Mesenchymal stem cell (in vitro differentiated cells and primary cell): ENCODE data around the gene SLCO2A1.

Experiments used
- DNase-seq: peaks from one replicate; pipeline ENCODE4 v3.0.0-alpha.2; 2013
- H2AFZ ChIP-seq: one replicate; pipeline ENCODE4 v1.6.1; 2013; ENCODE audit warnings: low read depth, mild to moderate bottlenecking, control low read depth, inconsistent platforms, low read length, moderate library complexity
- H2AK5ac ChIP-seq: 2 replicates; pipeline ENCODE4 v1.6.1; 2013; ENCODE audit warnings: low read length, moderate library complexity, mild to moderate bottlenecking, inconsistent platforms; ENCODE audit not compliant: severe bottlenecking
- H2BK120ac ChIP-seq: one replicate; pipeline ENCODE4 v1.6.1; 2013; ENCODE audit warnings: low read depth, mild to moderate bottlenecking, inconsistent platforms, low read length, moderate library complexity
- H2BK12ac ChIP-seq, 2 experiments: one replicate each; pipeline ENCODE4 v1.6.1; 2013; ENCODE audit warnings: inconsistent platforms in 2 of 2, low read length in 2 of 2, mild to moderate bottlenecking in 2 of 2, moderate library complexity in 2 of 2, control low read depth in 1 of 2
- H2BK15ac ChIP-seq: one replicate; pipeline ENCODE4 v1.6.1; 2013; ENCODE audit warnings: mild to moderate bottlenecking, low read depth, inconsistent platforms; ENCODE audit not compliant: poor library complexity, severe bottlenecking
- H2BK5ac ChIP-seq: 2 replicates; pipeline ENCODE4 v1.6.1; 2013; ENCODE audit warnings: low read depth, mild to moderate bottlenecking, low read length, control low read depth, inconsistent platforms; ENCODE audit not compliant: poor library complexity, severe bottlenecking
- H3K14ac ChIP-seq, 2 experiments: one replicate each; pipeline ENCODE4 v1.6.1; 2013; ENCODE audit warnings: inconsistent platforms in 2 of 2, low read length in 2 of 2, control low read depth in 1 of 2, mild to moderate bottlenecking in 1 of 2, moderate library complexity in 1 of 2
- H3K18ac ChIP-seq, 2 experiments: one replicate each; pipeline ENCODE4 v1.6.1; 2013; ENCODE audit warnings: inconsistent platforms in 2 of 2, low read length in 2 of 2, control low read depth in 1 of 2, low read depth in 1 of 2, mild to moderate bottlenecking in 1 of 2
- H3K23ac ChIP-seq, 2 experiments: one replicate each; pipeline ENCODE4 v1.6.1; 2013; ENCODE audit warnings: inconsistent platforms in 2 of 2, low read length in 2 of 2, mild to moderate bottlenecking in 2 of 2, moderate library complexity in 2 of 2, control low read depth in 1 of 2
- H3K27ac ChIP-seq: 2 replicates; pipeline ENCODE4 v1.5.1; 2013; ENCODE audit warnings: mild to moderate bottlenecking, moderate library complexity, low read length, control low read depth, inconsistent platforms; ENCODE audit not compliant: poor library complexity, severe bottlenecking
- H3K27me3 ChIP-seq, 2 experiments: 2 replicates each; pipeline versions ENCODE4 v1.6.1 to v1.7.0; 2013; ENCODE audit warnings: low read length in 2 of 2, mild to moderate bottlenecking in 2 of 2, moderate library complexity in 2 of 2, control low read depth in 1 of 2, inconsistent platforms in 1 of 2; ENCODE audit not compliant: control insufficient read depth in 1 of 2, insufficient read depth in 1 of 2
- H3K36me3 ChIP-seq, 2 experiments: 2 replicates each; pipeline versions ENCODE4 v1.6.1 to v1.7.0; 2013; ENCODE audit warnings: low read length in 2 of 2, control low read depth in 1 of 2, inconsistent platforms in 1 of 2, low read depth in 1 of 2, mild to moderate bottlenecking in 1 of 2; ENCODE audit not compliant: insufficient read depth in 2 of 2, control insufficient read depth in 1 of 2
- H3K4ac ChIP-seq, 2 experiments: one replicate each; pipeline ENCODE4 v1.6.1; 2013; ENCODE audit warnings: inconsistent platforms in 2 of 2, low read length in 2 of 2, mild to moderate bottlenecking in 2 of 2, moderate library complexity in 2 of 2, control low read depth in 1 of 2, low read depth in 1 of 2
- H3K4me1 ChIP-seq: 2 replicates; pipeline ENCODE4 v1.6.1; 2013; ENCODE audit warnings: low read depth, low read length, control low read depth; ENCODE audit not compliant: control insufficient read depth, insufficient read depth
- H3K4me2 ChIP-seq: 2 replicates; pipeline ENCODE4 v1.6.1; 2013; ENCODE audit warnings: low read length, mild to moderate bottlenecking, inconsistent platforms; ENCODE audit not compliant: poor library complexity, severe bottlenecking
- H3K4me3 ChIP-seq, 2 experiments: 2 replicates each; pipeline versions ENCODE4 v1.5.1 to v1.7.0; 2013; ENCODE audit warnings: low read length in 2 of 2, mild to moderate bottlenecking in 2 of 2, control low read depth in 1 of 2, low read depth in 1 of 2; ENCODE audit not compliant: insufficient read depth in 1 of 2
- H3K79me1 ChIP-seq: replicated peaks from 2 replicates; pipeline ENCODE4 v1.6.1; 2013; ENCODE audit warnings: mild to moderate bottlenecking, control low read depth, low read length, inconsistent platforms; ENCODE audit not compliant: poor library complexity, severe bottlenecking
- H3K9ac ChIP-seq: 2 replicates; pipeline ENCODE4 v1.7.0; 2013; ENCODE audit warnings: mild to moderate bottlenecking, low read length, moderate library complexity
- H3K9me3 ChIP-seq: 2 replicates; pipeline ENCODE4 v1.7.0; 2013; ENCODE audit warnings: mild to moderate bottlenecking, low read length; ENCODE audit not compliant: control insufficient read depth
- H4K8ac ChIP-seq: one replicate; pipeline ENCODE4 v1.6.1; 2013; ENCODE audit warnings: inconsistent platforms, mild to moderate bottlenecking, low read length, moderate library complexity
- H4K91ac ChIP-seq: one replicate; pipeline ENCODE4 v1.6.1; 2013; ENCODE audit warnings: mild to moderate bottlenecking, low read length, inconsistent platforms
- WGBS: methylation state at CpG from one replicate; pipeline ENCODE4 v1.1.7; 2013; ENCODE audit warnings: mixed read lengths; 5-methylcytosine and 5-hydroxymethylcytosine counted together

Gene SLCO2A1

DNA sequence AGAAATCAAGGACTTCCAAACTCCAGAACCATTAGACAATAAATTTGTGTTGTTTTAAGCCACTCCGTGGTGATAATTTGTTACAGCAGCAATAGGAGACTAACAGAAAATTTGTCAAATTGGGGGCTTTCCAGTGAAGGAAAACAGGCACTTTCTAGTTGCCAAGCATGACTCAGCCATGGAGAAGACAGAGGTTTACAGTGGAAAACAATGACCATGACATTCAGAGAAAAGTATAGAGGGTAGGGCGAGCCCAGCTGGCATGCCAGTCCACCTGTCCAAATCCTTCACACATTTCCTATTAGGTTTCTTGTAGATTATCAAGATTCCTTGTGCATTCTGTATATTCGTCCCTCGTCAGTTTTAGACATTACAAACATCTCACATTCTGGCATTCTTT lies 24.9 kb downstream of the SLCO2A1 start:
- peaks cover 1% of the 10 kb centered on the region for H3K4me1 ChIP-seq
- 83% methylated on average over 2 of the region's 4 CpGs for WGBS
- H2BK15ac ChIP-seq = no peak overlapping the region

DNA sequence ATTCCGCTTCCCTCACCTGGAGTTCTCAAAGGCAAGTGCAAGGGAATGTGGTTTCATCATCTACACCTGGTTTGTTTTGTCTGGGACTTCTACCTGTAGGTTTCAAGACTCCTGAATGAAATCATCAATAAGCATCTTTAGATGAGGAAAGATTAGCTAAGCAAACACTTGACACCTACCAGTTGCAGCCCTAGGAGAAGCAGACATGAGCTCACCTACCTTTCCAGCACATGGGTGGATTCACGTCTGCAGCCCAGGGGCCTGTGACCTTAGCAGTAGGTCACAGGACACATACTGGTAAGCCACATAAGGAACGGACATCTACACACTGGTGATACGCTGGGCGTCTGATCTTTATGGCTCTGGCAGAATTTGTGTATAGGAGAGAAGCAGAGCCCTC lies 26.7 kb downstream of the SLCO2A1 start:
- Histone ChIP-seq H3K27me3 (peaks cover 9 to 16% of the 10 kb centered on the region in 2 experiments), H3K23ac (no peak overlapping the region)
- DNase-seq = no peak

More for the DNA sequence above, 24.9 kb downstream of the SLCO2A1 start:
- no peak overlapping the region for H4K8ac ChIP-seq
- no peaks in the 10 kb centered on the region for H3K36me3 ChIP-seq
- no peak overlapping the region for H3K4ac ChIP-seq
- no peak overlapping the region for H2AK5ac ChIP-seq
- peaks cover 5 to 7% of the 10 kb centered on the region in 2 experiments for H3K27me3 ChIP-seq
- no peak overlapping the region for H3K14ac ChIP-seq
- no peak overlapping the region for H3K18ac ChIP-seq
- no peak overlapping the region for H2BK12ac ChIP-seq
- no peak overlapping the region for H3K23ac ChIP-seq
- no peak overlapping the region for H2BK120ac ChIP-seq
- H3K9me3 ChIP-seq = peaks cover 5% of the 10 kb centered on the region
- no peak overlapping the region for H3K27ac ChIP-seq
- no peak overlapping the region for H3K4me2 ChIP-seq
- H4K91ac ChIP-seq = no peak overlapping the region
- H3K79me1 ChIP-seq = no peaks in the 10 kb centered on the region
- no peak overlapping the region for H3K4me3 ChIP-seq
- no peak overlapping the region for H2BK5ac ChIP-seq
- no peak for DNase-seq
- no peak overlapping the region for H2AFZ ChIP-seq
- no peak overlapping the region for H3K9ac ChIP-seq

DNA sequence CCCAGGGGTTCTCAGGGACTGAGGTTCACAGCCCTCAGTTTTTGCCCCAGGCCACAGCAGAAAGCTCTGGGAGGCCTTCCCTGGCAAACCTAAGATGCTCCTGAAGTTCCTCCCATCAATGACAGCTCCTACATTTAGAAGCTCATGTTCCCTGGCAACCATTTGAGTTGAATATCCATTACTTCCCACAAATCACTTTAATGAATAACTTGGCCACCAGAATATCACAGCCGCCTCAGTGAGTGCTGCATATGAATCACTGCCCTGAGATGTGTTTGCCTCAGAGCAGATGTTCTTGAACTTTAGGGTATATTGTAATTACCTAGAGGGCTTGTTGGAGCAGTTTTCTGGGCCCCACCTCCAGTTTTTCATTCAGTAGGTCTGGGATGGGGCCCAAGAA lies 27.4 kb downstream of the SLCO2A1 start:
- Histone ChIP-seq H3K79me1 (no peaks in the 10 kb centered on the region), H2BK12ac (no peak overlapping the region)

More for the DNA sequence above, 26.7 kb downstream of the SLCO2A1 start:
- Histone ChIP-seq H3K14ac (no peak overlapping the region), H2BK15ac (no peak overlapping the region), H3K4me3 (no peak overlapping the region), H3K4me2 (no peak overlapping the region), H3K79me1 (no peaks in the 10 kb centered on the region), H2AFZ (no peak overlapping the region), H2AK5ac (no peak overlapping the region), H3K9me3 (peaks cover 5% of the 10 kb centered on the region), H3K4me1 (no peaks in the 10 kb centered on the region), H2BK120ac (no peak overlapping the region), H3K18ac (no peak overlapping the region), H4K91ac (no peak overlapping the region), H3K9ac (no peak overlapping the region), H3K36me3 (no peaks in the 10 kb centered on the region), H3K4ac (no peak overlapping the region), H3K27ac (no peak overlapping the region), H2BK12ac (no peak overlapping the region), H4K8ac (no peak overlapping the region), H2BK5ac (no peak overlapping the region)
- 87% methylated on average over 4 of the region's 5 CpGs for WGBS

DNA sequence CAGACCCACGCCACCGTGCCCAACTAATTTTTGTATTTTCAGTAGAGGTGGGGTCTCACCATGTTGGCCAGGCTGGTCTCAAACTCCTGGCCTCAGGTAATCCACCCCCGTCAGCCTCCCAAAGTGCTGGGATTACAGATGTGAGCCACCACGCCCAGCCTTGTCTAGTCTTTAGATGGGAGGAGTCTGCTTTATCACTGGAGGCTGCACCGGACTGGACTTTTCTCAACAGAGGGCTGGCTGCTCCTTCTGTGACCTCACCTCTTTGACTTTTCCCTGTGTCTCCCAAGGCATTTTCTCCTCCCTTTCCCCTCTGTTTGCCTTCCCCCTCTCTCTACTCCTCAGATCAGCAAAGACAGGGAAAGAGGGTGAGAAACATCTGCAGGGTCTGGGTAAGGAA lies 28.5 kb downstream of the SLCO2A1 start:
- no peak overlapping the region for H2AFZ ChIP-seq
- WGBS = 89% methylated on average over 5 of the region's 5 CpGs
- DNase-seq = no peak

More for the DNA sequence above, 27.4 kb downstream of the SLCO2A1 start:
- Histone ChIP-seq H3K36me3 (no peaks in the 10 kb centered on the region), H3K4me2 (no peak overlapping the region), H3K18ac (no peak overlapping the region), H2BK120ac (no peak overlapping the region), H2BK15ac (no peak overlapping the region), H2BK5ac (no peak overlapping the region), H3K4me1 (no peaks in the 10 kb centered on the region), H3K14ac (no peak overlapping the region), H3K9me3 (peaks cover 5% of the 10 kb centered on the region), H3K9ac (no peak overlapping the region), H2AK5ac (no peak overlapping the region), H3K27me3 (peaks cover 9 to 24% of the 10 kb centered on the region in 2 experiments), H2AFZ (no peak overlapping the region), H3K4me3 (no peak overlapping the region), H4K91ac (no peak overlapping the region), H3K23ac (no peak overlapping the region), H3K27ac (no peak overlapping the region), H3K4ac (no peak overlapping the region), H4K8ac (no peak overlapping the region)
- DNase-seq = no peak
- WGBS = 60% methylated on average over 1 of the region's 1 CpG

More for the DNA sequence above, 28.5 kb downstream of the SLCO2A1 start:
- Histone ChIP-seq H2BK12ac (no peak overlapping the region), H3K4ac (no peak overlapping the region), H3K27ac (no peak overlapping the region), H3K23ac (no peak overlapping the region), H3K36me3 (no peaks in the 10 kb centered on the region), H2AK5ac (no peak overlapping the region), H3K18ac (no peak overlapping the region), H3K27me3 (peaks cover 17 to 30% of the 10 kb centered on the region in 2 experiments), H3K4me2 (no peak overlapping the region), H3K9ac (no peak overlapping the region), H4K91ac (no peak overlapping the region), H2BK15ac (no peak overlapping the region), H3K4me1 (no peaks in the 10 kb centered on the region), H3K14ac (no peak overlapping the region), H3K4me3 (no peak overlapping the region), H3K9me3 (peaks cover 5% of the 10 kb centered on the region), H4K8ac (no peak overlapping the region), H2BK120ac (no peak overlapping the region), H2BK5ac (no peak overlapping the region), H3K79me1 (no peaks in the 10 kb centered on the region)
